Fibroblast of skin of abdomen (primary cell): ENCODE data around the gene RFC1.
A peak's percentile ranks its signal among the peaks of the same experiment; 100 is the strongest.
"Not testable (repeated sequence)": the region's sequence is repeated elsewhere in the genome, so short reads cannot be mapped to it uniquely, and the experiment has no call there.

Experiments
- DNase-seq: peaks from one replicate; pipeline ENCODE4 v3.0.0-alpha.2; 2013

The RFC1 gene

DNA sequence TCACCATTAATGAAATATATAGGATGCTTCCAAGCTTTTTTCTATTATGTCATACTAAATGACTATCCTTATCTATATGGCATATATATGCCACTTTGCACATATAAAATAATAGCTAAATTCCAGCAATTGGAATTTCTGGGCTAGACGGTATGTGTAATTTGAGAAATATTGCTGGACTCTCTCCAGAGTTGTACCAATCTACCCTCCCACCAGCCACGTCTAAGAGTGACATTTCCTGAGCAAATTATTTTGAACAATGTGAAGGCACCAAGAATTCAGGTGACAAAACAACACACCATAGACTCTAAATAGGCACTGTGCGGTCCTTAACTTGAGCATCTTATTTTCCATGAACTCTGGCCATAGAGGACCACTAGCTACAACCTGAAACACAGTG, 62.3 kb downstream of the RFC1 start:
- no peak for DNase-seq

DNA sequence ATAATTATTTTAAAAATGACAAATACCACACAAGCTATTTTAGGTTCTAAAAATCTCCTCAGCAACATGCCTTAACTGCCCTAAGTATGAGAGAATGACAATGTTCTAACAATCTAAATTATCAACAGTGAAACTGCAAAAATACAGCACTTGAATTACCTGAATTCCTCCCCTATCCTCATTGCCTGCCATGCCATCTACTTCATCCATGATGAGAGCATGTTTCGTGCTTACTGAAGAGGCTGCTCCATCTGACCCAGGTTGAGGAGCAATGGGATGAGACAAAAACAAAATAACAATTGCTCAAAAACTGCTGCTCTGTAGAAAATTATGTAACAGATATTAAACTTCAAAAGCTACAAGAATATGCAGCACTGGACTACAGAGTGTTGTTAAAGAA, 63.3 kb downstream of the RFC1 start:
- DNase-seq, result no peak

DNA sequence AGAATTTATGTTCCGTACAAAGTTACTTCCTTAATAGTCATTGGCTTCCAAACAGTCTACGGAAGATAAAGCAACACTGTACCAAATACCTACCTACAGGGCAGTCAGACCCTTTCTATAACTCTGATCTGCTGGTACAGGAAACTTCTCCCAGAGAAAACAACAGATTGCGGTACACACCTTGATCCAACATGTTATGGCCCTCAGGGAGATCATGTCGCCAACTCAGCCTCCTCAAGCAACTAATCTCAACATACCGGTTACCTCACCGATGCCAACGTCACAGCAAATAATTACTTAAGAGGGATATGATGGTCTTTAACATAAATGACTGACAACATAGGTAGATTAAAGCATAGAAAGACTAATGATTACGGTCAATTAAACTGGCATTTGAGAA, 70.4 kb downstream of the RFC1 start:
- DNase-seq, result no peak

DNA sequence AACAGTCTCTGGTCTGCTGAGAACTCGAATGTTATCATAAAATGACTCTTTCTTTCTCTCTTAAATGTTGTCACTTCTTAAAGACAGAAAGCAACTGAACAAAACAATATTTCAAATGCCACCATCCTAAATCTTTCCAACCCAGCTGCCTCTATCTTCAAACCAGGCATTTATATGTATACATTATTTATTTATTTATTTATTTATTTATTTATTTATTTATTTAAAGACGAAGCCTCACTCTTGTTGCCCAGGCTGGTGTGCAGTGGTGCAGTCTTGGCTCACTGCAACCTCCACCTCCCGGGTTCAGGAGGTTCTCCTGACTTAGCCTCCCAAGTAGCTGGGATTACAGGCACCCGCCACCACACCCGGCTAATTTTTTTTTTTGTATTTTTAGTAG, 73.7 kb downstream of the RFC1 start:
- DNase-seq, result not testable (repeated sequence)

DNA sequence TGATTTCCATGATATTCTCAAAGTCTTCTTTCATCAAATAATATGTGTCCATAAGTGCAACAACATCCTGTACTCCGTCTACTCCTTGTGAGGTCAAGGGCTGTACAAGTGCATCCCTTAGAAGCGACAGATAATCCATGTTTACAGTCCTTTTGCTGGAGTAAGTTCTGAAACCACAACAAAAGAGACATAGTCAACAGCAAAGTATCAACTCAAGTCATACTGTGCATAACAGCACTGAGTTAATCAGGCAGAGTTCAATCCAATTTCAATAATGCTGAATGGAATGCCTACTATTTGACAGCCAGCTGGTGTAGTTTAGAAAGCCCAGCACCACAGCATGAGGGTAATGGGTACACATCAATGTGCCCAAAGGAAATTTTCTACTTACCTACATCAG, 74.5 kb downstream of the RFC1 start:
- no peak for DNase-seq

DNA sequence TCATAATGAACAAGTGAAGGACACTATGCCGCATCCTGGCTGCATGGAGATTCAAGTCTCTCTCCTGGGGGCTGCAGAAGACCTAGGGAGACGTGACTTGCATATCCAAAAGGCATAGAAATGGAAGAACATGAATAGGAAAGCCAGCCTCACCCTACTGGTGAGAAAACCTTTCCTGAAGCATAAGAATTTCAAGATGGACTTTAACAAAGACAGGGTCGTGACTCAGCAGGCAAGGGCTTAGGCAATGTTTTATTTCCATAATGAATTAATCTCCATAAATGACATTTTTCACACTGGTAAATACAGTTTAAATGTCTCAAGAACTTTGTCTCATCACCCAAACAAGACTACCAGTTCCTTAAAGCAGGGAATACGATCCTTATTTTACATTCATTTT, 78.9 kb downstream of the RFC1 start:
- no peak for DNase-seq

DNA sequence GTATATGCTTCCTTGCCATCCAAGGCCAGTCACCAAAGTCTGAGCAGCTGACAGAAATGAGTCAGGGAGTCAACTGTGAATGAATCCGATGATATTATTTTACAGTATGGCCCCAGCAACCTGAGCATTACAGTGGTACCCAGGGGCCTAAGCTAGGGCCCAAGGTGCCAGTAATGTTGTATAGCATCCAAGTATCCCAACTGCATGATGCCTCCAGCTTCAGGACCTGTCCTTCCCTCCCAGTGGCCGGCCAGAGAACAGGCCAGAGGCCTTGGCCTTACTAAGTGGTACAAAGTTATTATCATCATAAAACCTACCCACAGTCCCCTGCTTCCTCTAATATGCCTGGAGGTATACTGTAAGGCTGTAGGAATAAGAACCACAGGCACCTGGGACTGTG, 79.9 kb downstream of the RFC1 start:
- no peak for DNase-seq

DNA sequence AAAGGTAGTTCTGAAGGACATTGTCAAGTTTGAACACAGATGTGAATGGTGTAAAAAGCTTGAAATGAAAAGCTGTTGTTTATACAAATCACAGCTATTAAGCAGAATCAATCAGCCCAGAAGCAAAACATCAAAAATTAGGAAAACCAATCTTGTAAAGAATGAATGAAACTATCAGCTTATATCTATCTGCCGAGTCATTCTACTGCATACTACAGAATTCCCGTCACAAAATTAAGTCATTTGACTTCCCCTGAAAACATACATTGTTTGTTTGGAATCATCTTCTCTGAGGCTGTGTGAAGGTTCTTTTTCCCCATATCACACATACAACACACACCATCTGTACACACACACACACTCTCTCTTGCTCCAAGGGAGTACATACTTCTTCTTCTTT, 80.3 kb downstream of the RFC1 start:
- DNase-seq, result no peak

DNA sequence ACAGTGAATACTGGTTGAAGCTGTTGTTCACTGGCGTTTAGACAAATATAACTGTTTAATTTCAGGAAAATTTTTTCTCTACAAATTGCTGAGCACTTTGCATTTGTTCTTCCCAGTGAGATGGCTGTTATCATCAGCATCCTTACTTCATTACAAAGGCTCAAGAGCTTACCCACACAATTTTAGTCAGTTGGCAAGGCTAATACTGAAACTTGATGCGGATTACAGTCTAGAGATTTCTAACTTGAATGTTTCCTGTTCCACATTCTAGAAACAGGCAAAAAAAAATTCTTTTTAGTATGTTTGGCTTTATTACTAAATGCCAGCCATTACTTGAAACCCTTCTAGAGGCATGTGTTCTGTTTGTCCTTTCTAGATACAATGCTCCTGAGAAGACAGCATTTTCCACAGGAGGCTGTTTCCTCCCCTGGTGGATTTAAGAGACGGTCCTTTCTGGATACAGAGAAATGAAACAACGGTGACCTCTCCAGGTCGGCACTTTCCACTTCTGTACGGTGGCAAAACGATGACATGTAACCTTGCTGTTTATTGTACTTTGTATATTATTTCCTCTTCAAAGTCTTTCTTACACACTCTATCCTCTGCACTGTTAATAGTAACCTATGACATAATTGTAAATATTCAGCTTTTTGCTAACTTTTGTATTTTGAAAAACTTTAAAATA, 80.9 kb downstream of the RFC1 start:
- no peak for DNase-seq

DNA sequence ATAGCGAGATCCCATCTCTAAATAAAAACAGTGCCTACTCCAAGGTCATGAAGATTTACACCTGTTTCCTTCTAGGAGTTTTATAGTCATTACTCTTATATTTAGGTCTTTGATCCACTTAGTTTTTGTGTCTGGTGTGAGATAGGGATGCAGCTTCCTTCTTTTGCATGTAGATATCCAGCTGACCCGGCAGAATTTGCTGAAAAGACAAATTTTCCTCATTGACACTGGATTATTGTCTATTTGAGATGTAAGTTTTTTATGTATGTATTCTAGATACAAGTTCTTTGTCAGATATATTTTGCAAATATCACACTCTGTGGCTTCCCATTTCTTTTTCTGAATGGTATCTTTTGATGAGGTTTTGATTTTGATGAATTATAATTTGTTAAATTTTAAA, 85.4 kb downstream of the RFC1 start:
- no peak for DNase-seq

DNA sequence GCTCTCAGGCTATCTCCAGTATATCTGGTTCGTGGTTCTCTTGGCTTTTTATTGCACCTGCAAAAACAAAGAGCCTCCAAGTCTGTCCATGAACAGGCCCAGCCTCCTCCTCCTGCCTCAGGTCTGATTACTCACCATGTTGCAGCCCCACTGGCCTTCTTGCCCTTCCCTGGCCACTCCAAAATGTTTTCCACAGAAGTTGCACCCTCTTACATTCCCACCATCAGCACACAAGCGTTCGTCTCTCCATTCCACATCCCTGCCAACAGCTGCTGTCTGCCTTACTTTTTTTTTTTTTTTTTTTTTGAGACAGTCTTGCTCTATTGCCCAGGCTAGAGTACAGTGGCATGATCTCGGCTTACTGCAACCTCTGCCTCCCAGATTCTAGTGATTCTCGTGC, 86.7 kb downstream of the RFC1 start:
- no peak for DNase-seq

DNA sequence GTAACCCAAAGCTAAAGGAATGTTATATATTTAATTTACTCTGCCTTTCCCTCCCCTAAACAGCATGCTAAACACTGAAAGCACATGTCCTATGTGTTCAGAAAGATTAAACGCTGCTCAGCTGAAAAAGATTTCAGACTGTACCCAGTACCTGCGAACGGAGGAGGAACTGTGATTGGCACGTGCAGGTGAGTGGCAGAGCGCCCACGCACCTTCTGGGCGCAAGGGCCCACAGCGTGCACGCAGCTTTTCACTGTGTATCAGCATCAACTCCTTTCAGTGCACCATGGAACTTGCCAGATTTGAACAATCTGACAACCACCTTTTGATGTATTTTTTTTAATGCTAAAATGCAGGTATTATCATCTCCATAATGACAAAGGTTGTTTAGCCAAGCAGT, 87.7 kb downstream of the RFC1 start:
- no peak for DNase-seq

DNA sequence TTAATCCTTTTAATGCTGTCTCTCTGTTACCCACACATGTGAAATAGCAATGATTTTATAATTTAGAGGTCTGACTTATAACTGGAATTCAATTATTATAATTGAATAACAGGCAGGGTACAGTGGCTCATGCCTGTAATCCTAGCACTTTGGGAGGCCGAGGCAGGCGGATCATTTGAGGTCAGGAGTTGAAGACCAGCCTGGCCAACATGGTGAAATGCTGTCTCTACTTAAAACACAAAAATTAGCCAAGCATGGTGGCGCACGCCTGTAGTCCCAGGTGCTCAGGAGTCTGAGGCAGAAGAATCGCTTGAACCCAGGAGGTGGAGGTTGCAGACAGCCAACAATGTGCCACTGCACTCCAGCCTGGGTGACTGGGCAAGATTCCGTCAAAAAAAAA, 88.5 kb downstream of the RFC1 start:
- not testable (repeated sequence) for DNase-seq

DNA sequence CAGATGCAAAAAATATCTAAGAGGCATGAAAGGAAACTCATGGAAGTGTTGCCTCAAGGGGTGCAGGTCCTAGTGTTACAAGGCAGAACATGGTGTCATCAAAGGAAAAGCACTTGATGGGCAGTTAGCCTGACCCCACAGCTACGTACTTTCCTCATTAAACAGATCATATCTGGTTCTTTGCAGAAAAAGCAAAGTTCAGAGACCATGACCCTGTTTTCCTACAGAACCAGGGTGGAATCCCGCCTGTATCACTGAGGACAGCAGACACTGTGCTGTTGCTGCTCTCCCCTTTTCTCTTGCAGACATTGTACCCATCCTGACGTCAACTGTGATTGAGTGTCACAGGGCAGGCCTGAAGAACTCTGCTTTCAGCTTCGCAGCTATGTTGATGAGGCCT, 91.7 kb downstream of the RFC1 start:
- DNase-seq, result no peak

DNA sequence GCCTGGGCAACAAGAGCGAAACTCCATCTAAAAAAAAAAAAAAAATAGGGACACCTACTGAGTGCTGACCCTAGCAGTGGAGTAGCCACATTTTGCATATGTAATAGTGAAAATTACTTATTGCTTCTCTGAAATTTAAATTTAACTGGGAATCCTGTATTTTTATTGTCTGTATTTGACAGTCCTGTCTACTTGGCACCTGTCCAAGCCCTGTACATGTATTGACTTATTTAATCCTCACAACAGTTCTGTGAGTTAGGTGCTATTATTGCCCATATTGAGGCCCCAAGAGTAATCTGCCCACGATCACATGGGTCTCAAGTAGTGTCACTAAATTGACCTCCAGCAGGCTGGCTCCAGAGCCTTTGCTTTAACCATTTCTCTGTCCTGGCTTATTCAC, 102.3 kb downstream of the RFC1 start:
- no peak for DNase-seq

DNA sequence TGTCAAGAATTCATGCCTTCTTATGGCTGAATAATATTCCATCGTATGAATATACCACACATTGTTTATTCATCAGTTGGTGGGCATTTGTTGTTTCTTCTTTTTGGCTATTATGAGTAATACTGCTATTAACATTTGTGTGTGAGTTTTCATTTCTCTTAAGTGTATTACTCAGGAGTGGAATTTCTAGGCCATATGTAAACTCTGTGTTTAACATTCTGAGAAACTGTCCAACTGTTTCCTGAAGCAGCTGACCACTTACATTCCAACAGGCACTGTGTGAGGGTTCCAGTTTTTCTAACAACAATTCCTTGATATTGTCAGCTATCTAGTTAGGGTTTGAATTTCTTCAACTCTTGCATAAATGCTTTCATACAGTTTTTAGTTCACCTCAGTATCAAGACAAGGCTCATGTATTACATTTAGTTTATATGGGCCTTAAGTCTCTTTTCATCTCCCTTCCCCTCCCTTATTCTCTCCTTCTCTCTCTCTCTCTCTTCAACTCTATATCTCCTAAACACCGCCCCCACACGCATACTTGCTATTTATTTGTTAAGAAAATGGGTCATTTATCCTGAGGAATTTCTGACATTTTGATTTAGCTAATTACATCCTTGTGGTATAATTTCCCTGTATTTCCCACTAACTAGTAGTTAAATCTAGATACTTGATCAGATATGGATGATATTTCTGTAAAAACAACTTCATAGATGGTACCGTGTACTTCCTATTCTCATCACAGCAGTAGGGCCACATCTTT, 106.4 kb downstream of the RFC1 start:
- peak; percentile 32 for DNase-seq

DNA sequence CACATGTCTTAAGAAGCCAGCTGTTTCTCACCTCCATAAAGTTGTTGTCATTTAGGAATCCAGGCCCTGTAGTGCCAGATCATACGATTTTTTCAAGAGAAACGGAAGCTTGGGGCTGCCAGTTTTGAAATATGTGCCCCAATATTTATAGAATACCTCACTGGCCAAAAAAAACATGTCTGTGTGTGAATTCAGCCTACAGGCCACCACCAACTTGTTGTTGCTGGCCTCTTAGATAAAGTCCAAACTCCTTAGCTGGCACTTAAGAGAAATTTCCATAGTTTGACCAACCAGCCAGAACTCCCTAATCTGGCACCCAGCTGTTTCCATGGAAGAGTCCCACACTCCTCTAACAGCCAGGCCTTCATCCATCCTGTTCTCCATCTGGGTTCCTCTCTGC, 109.7 kb downstream of the RFC1 start:
- no peak for DNase-seq

DNA sequence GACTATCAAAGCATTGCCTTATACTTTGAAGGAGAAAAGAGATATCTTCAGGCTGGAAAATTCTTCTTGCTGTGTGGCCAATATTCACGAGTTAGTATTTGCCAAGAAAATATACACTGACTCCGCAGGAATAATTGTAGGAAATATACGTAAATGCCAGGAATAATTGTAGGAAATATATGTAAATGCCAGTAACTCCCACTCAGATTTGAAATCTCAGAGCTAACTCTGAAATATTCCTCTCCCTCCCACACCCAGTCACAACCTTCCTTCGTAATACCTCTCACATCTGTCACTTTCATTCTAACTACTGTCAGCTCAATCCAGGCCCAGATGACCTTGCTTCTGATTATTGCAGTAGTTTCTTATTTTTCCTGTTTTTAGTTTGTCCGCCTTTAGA, 110.3 kb downstream of the RFC1 start:
- DNase-seq, result no peak

DNA sequence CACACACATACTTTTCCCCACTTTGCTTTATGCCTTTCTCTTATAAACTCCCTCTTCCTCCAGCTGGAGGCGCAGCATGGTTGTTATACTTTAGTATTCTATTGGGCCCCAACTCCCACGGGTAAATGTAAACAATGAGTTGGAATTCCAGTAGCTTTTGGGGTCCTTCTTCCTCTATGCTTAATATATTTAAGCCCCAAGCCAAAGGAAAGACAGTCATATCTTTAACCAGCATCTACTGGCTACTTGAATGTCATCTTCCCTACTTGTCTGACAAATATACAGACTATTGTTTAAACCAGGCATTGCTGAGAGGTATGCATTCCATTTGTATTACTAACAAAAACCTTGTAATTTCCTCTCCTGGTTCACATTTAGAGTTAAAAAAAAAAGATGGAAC, 110.9 kb downstream of the RFC1 start:
- DNase-seq, result peak; percentile 61

DNA sequence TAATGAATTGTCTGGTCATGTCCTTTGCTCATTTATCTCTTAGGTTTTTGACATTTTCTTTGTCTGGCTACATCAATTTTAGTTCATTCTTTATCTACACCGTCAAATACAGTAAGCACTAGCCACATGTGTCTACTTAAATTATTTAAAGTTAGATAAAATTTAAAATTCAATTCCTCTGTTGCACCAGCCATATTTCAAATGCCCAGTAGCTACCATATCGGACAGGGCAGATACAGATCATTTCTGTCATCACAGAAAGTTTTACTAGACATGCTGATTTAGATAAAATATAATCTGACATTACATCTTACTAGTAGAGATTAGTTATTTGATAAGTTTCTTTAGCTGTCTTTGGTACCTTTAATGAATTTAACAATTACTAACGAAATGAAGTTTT, 122.7 kb downstream of the RFC1 start:
- DNase-seq, result no peak
